IMR-90 (cell line): ENCODE data around the gene GTF2A2. TPM values are rescaled to one million over a fixed set of nuclear protein-coding genes. Genes with fewer than 3 reads are reported as not detected.

Experiments
- ATAC-seq: fragments of 200-7000 bp; cut with Tn5 transposase; 2 replicates; pipeline ENCODE4 v1.9.1; 2020; ENCODE audit warnings: low read depth, mild to moderate bottlenecking, moderate library complexity
- BruUV-seq: library from RNA; stranded (reverse); fragments of 400-500 nt; replicated peaks from 2 replicates; lab custom pipeline; 2021; lab: Mats Ljungman, UMichigan
- CTCF ChIA-PET: fragments of 300-600 bp; formaldehyde crosslinking; extraction: SDS; loops from one replicate; lab custom pipeline; 2021; ENCODE audit warnings: antibody characterized with exemption; lab: Yijun Ruan, JAX
- POLR2A ChIA-PET: fragments of 300-600 bp; sonication (Branson Sonifier 250); formaldehyde crosslinking; loops from one replicate; lab custom pipeline; 2022; ENCODE audit warnings: antibody characterized with exemption; ENCODE audit not compliant: unreplicated experiment; lab: Charles Lee
- DNase-seq: peaks from one replicate; pipeline ENCODE4 v3.0.0; 2013
- H2AFZ ChIP-seq: replicated peaks from 2 replicates; pipeline ENCODE3; 2013; ENCODE audit warnings: low read length, mild to moderate bottlenecking; ENCODE audit not compliant: poor library complexity
- H2AK5ac ChIP-seq: 2 replicates; pipeline ENCODE4 v1.6.1; 2013; ENCODE audit warnings: low read depth, low read length, inconsistent platforms
- H2AK9ac ChIP-seq: replicated peaks from 2 replicates; pipeline ENCODE3; 2013; ENCODE audit warnings: mild to moderate bottlenecking, low read depth, low read length, moderate library complexity; ENCODE audit not compliant: poor library complexity
- H2BK120ac ChIP-seq: 2 replicates; pipeline ENCODE4 v1.6.1; 2013; ENCODE audit warnings: low read depth, low read length, inconsistent platforms
- H2BK15ac ChIP-seq: 3 replicates; pipeline ENCODE4 v1.6.1; 2013; ENCODE audit warnings: low read depth, low read length, inconsistent platforms
- H2BK20ac ChIP-seq: 2 replicates; pipeline ENCODE4 v1.6.1; 2013; ENCODE audit warnings: low read depth, mild to moderate bottlenecking, inconsistent platforms, low read length, moderate library complexity
- H2BK5ac ChIP-seq: 2 replicates; pipeline ENCODE4 v1.6.1; 2013; ENCODE audit warnings: mild to moderate bottlenecking, low read depth, low read length, inconsistent platforms; ENCODE audit not compliant: poor library complexity, severe bottlenecking
- H3K14ac ChIP-seq: replicated peaks from 2 replicates; pipeline ENCODE4 v1.6.1; 2013; ENCODE audit warnings: low read depth, low read length, inconsistent platforms
- H3K18ac ChIP-seq: 2 replicates; pipeline ENCODE4 v1.6.1; 2013; ENCODE audit warnings: low read depth, low read length, control low read depth
- H3K23ac ChIP-seq: 2 replicates; pipeline ENCODE4 v1.6.1; 2013; ENCODE audit warnings: low read depth, low read length, inconsistent platforms
- H3K27ac ChIP-seq: 2 replicates; pipeline ENCODE4 v1.5.1; 2013; ENCODE audit warnings: mild to moderate bottlenecking, control low read depth, low read length; ENCODE audit not compliant: insufficient read depth
- H3K27me3 ChIP-seq: 2 replicates; pipeline ENCODE4 v1.6.1; 2013; ENCODE audit warnings: low read length; ENCODE audit not compliant: control insufficient read depth, insufficient read depth
- H3K36me3 ChIP-seq: 2 replicates; pipeline ENCODE4 v1.6.1; 2013; ENCODE audit warnings: low read length, mixed read lengths; ENCODE audit not compliant: control insufficient read depth, insufficient read depth
- H3K4ac ChIP-seq: 2 replicates; pipeline ENCODE4 v1.6.1; 2013; ENCODE audit warnings: low read depth, low read length, inconsistent platforms
- H3K4me1 ChIP-seq: 2 replicates; pipeline ENCODE4 v1.6.1; 2013; ENCODE audit warnings: low read length, mixed read lengths; ENCODE audit not compliant: control insufficient read depth, insufficient read depth
- H3K4me2 ChIP-seq: 2 replicates; pipeline ENCODE4 v1.6.1; 2013; ENCODE audit warnings: low read depth, mild to moderate bottlenecking, control low read depth, low read length, moderate library complexity
- H3K4me3 ChIP-seq: 2 replicates; pipeline ENCODE4 v1.5.1; 2013; ENCODE audit warnings: low read depth, mild to moderate bottlenecking, control low read depth, low read length, moderate library complexity; ENCODE audit not compliant: insufficient read depth
- H3K56ac ChIP-seq: 2 replicates; pipeline ENCODE4 v1.6.1; 2013; ENCODE audit warnings: low read length, inconsistent platforms; ENCODE audit not compliant: insufficient read depth; ENCODE audit errors: extremely low read depth
- H3K79me1 ChIP-seq, 2 experiments: 2 replicates each; pipeline ENCODE4 v1.6.1; 2013; ENCODE audit warnings: low read length in 2 of 2, inconsistent platforms in 1 of 2, low read depth in 1 of 2
- H3K9ac ChIP-seq: 2 replicates; pipeline ENCODE4 v1.6.1; 2013; ENCODE audit warnings: low read depth, low read length, control low read depth
- H3K9me1 ChIP-seq: 2 replicates; pipeline ENCODE4 v1.6.1; 2013; ENCODE audit warnings: low read length, inconsistent platforms; ENCODE audit not compliant: insufficient read depth
- H3K9me3 ChIP-seq: 2 replicates; pipeline ENCODE4 v1.6.1; 2013; ENCODE audit warnings: low read length; ENCODE audit not compliant: control insufficient read depth, insufficient read depth
- H4K20me1 ChIP-seq: 2 replicates; pipeline ENCODE4 v1.6.1; 2013; ENCODE audit warnings: low read length, inconsistent platforms; ENCODE audit not compliant: insufficient read depth
- H4K5ac ChIP-seq: 2 replicates; pipeline ENCODE4 v1.6.1; 2013; ENCODE audit warnings: mild to moderate bottlenecking, low read depth, low read length, control low read depth
- H4K8ac ChIP-seq, 2 experiments: 2 replicates each; pipeline ENCODE4 v1.6.1; 2013; ENCODE audit warnings: low read depth in 2 of 2, low read length in 2 of 2, control low read depth in 1 of 2, inconsistent platforms in 1 of 2
- H4K91ac ChIP-seq: 2 replicates; pipeline ENCODE4 v1.6.1; 2013; ENCODE audit warnings: low read depth, low read length, inconsistent platforms; ENCODE audit not compliant: insufficient read depth
- CEBPB ChIP-seq: IDR thresholded peaks from 2 replicates; pipeline ENCODE4 v1.6.1; 2012; ENCODE audit warnings: low read depth, low read length, improper control_type of control experiment
- MAFK ChIP-seq: IDR thresholded peaks from 2 replicates; pipeline ENCODE4 v1.6.1; 2012; ENCODE audit warnings: low read depth, low read length, improper control_type of control experiment
- WGBS, 2 experiments: methylation state at CpG; one replicate each; pipeline versions ENCODE4 v1.1.5 to v1.1.7; 2013; ENCODE audit warnings: missing lambda C conversion rate in 2 of 2; ENCODE audit not compliant: insufficient read length in 1 of 2; ENCODE audit errors: extremely low coverage in 2 of 2; 5-methylcytosine and 5-hydroxymethylcytosine counted together
- dilution Hi-C: fragments of 300-500 bp; cut with HindIII; formaldehyde crosslinking; loops from one replicate; pipeline ENCODE4 v1.14.3; 2018; ENCODE audit warnings: low sequenced_read_pairs; ENCODE audit not compliant: unreplicated experiment
- in situ Hi-C: fragments of 300-500 bp; cut with MboI; formaldehyde crosslinking; loops from 3 replicates; pipeline ENCODE4 v1.14.3; 2019; ENCODE audit warnings: low sequenced_read_pairs, inconsistent platforms, mixed read lengths
- intact Hi-C: fragments of 100-400 bp; cut with micrococcal nuclease; formaldehyde crosslinking; loops from 2 replicates; pipeline ENCODE4 v1.10.0; 2022
- polyA plus RNA-seq, 3 experiments: library from polyadenylated mRNA; depleted of rRNA; stranded (reverse); fragments of >200 nt; gene quantifications; 2 replicates each; pipeline ENCODE4 v1.2.3, GENCODE V29; 2012; ENCODE audit warnings: low replicate concordance in 1 of 3
- total RNA-seq: library from RNA; depleted of rRNA; stranded (reverse); fragments of >200 nt; gene quantifications from 2 replicates; pipeline ENCODE4 v1.2.3, GENCODE V29; 2012

Gene GTF2A2
- total and polyA plus RNA-seq, 2 of the 4 experiments (the other 2 are of a cell fraction) = 10.2 to 29.9 TPM

DNA sequence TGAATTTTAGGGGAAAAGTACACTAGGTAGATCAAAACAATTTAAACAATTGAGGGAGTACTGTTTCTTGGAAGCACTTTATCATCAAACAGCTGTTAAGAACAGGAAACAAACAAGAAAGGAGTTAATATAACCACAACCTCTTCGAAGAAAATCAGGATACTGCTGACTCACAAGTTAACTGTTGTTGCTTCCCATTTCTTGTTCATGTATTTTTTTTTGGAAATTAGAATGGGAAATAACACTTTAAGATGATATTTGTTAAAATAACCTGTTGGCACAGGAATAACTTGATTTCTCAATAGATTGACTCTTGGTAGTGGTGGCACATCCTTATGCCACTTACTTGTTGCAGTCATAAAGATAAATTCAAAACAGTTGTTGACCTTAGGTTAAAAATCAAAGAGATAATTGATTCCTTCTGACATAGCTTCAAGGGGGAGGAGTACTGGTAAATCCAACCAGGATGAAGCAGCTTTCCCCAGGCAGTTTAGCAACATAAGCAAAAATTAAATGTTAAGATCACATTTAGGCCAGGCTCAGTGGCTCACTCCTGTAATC lies 28.5 kb upstream of the GTF2A2 start:
- TF ChIP-seq MAFK = peak; percentile 51
- TF ChIP-seq CEBPB = no peak
- intact Hi-C loops (loop anchor here (10.0 kb wide), 1 partner anchor 789 kb away; the partner anchor contains the start of gene ICE2), in situ Hi-C loops (loop anchor here (25.0 kb wide), 1 partner anchor 751 kb away; no protein-coding TSS in a partner anchor), dilution Hi-C loops (no loop called here)
- peaks cover 47% of the 10 kb centered on the region for H4K20me1 ChIP-seq
- H2BK20ac ChIP-seq = no peak overlapping the region
- no peaks in the 10 kb centered on the region for H3K27me3 ChIP-seq
- H4K8ac ChIP-seq = no peak overlapping the region
- H3K36me3 ChIP-seq = peaks cover 11% of the 10 kb centered on the region
- H3K4me3 ChIP-seq = no peak overlapping the region
- no peak for ATAC-seq
- no peak overlapping the region for H4K5ac ChIP-seq
- H2AK5ac ChIP-seq = no peak overlapping the region
- BruUV-seq = no TSS peak
- no peak overlapping the region for H2BK15ac ChIP-seq
- no peaks in the 10 kb centered on the region for H3K9me3 ChIP-seq
- no peak overlapping the region for H3K18ac ChIP-seq
- no peak overlapping the region for H2BK120ac ChIP-seq
- peaks cover 3% of the 10 kb centered on the region for H3K9me1 ChIP-seq
- ChIA-PET CTCF (interaction anchor here (0.6 kb wide), 1 partner anchor 35 kb away, joined by 3 read pairs; no protein-coding TSS in a partner anchor), POLR2A (no interaction called here)
- H4K91ac ChIP-seq = no peak overlapping the region
- no CpG with 5 or more reads among the region's 1 CpG for WGBS, 2 experiments
- peaks cover 5% of the 10 kb centered on the region for H3K4me1 ChIP-seq
- H3K79me1 ChIP-seq = peaks cover 4 to 20% of the 10 kb centered on the region in 2 experiments; a peak in 3 of 4 replicates
- H2BK5ac ChIP-seq = peak overlapping the region; percentile 37
- peak overlapping the region; percentile 47; the same call in 1 of the 2 replicates for H3K4me2 ChIP-seq
- H3K23ac ChIP-seq = 0 out of 2 replicates have a peak overlapping the region, but pooled peaks have one; percentile 8
- no peak overlapping the region for H3K4ac ChIP-seq
- H3K56ac ChIP-seq = no peak overlapping the region
- no peak overlapping the region for H2AK9ac ChIP-seq
- no peak overlapping the region for H3K14ac ChIP-seq
- DNase-seq = peak; percentile 38
- no peak overlapping the region for H3K9ac ChIP-seq
- no peak overlapping the region for H2AFZ ChIP-seq
- H3K27ac ChIP-seq = peak overlapping the region; percentile 54; the same call in 1 of the 2 replicates
